SK-N-SH (cell line): ENCODE measurements around the gene CD180. TPM values are rescaled to one million over a fixed set of nuclear protein-coding genes. Genes with fewer than 3 reads are reported as not detected.

Source experiments
- CTCF ChIA-PET: fragments of 300-600, 350-600 bp; formaldehyde crosslinking; extraction: SDS; loops from one replicate; lab custom pipeline; 2021; lab: Yijun Ruan, JAX
- POLR2A ChIA-PET: fragments of 350-600 bp; sonication (Branson Sonifier 250); formaldehyde crosslinking; extraction: SDS; loops from one replicate; lab custom pipeline; 2020; ENCODE audit warnings: antibody characterized with exemption, inconsistent platforms; lab: Yijun Ruan, JAX
- DNase-seq: peaks from one replicate; pipeline ENCODE4 v3.0.0; 2012
- H2AFZ ChIP-seq: fragments of 200-600 bp; sonication (generic); 2 replicates; pipeline ENCODE4 v1.8.1; 2016; ENCODE audit warnings: antibody characterized with exemption, mild to moderate bottlenecking, low read depth
- H3F3A ChIP-seq: fragments of 200-600 bp; sonication (generic); replicated peaks from 2 replicates; pipeline ENCODE3; 2016; ENCODE audit warnings: antibody characterized with exemption, mild to moderate bottlenecking; ENCODE audit not compliant: insufficient read depth
- H3K27ac ChIP-seq, 2 experiments: fragments of 200-500 bp in 1 of 2; fragments of 200-600 bp in 1 of 2; sonication (Bioruptor generic) in 1 of 2; sonication (generic), shearing (Covaris generic) in 1 of 2; 2 replicates each; pipeline versions ENCODE4 v1.5.1 to v1.6.1; 2014 to 2016; ENCODE audit warnings: low read depth in 2 of 2, inconsistent platforms in 1 of 2, low read length in 1 of 2, mild to moderate bottlenecking in 1 of 2, mixed read lengths in 1 of 2
- H3K27me3 ChIP-seq: fragments of 200-600 bp; sonication (generic), shearing (Covaris generic); 2 replicates; pipeline ENCODE4 v1.6.1; 2016; ENCODE audit warnings: mixed run types; ENCODE audit not compliant: insufficient read depth
- H3K36me3 ChIP-seq, 2 experiments: fragments of 200-500 bp in 1 of 2; fragments of 200-600 bp in 1 of 2; sonication (Bioruptor generic) in 1 of 2; sonication (generic) in 1 of 2; replicated peaks in 1 of 2; 2 replicates each; pipeline versions ENCODE3 to v1.5.1; 2014 to 2016; ENCODE audit warnings: low read length in 1 of 2, mild to moderate bottlenecking in 1 of 2; ENCODE audit not compliant: insufficient read depth in 2 of 2, control insufficient read depth in 1 of 2
- H3K4me1 ChIP-seq, 2 experiments: fragments of 200-500 bp in 1 of 2; fragments of 200-600 bp in 1 of 2; sonication (Bioruptor generic) in 1 of 2; sonication (generic), shearing (Covaris generic) in 1 of 2; 2 replicates each; pipeline versions ENCODE4 v1.5.1 to v1.6.1; 2014 to 2016; ENCODE audit warnings: low read depth in 1 of 2, low read length in 1 of 2, mixed run types in 1 of 2; ENCODE audit not compliant: insufficient read depth in 2 of 2, control insufficient read depth in 1 of 2
- H3K4me2 ChIP-seq: fragments of 200-600 bp; sonication (generic), shearing (Covaris generic); 2 replicates; pipeline ENCODE4 v1.6.1; 2017; ENCODE audit warnings: mixed run types
- H3K4me3 ChIP-seq, 2 experiments: fragments of 200-500 bp in 1 of 2; fragments of 200-600 bp in 1 of 2; sonication (Bioruptor generic) in 1 of 2; sonication (generic), shearing (Covaris generic) in 1 of 2; 2 replicates each; pipeline versions ENCODE4 v1.5.1 to v1.8.1; 2014 to 2016; ENCODE audit warnings: low read depth in 2 of 2, inconsistent platforms in 1 of 2, low read length in 1 of 2, mild to moderate bottlenecking in 1 of 2, mixed read lengths in 1 of 2, moderate library complexity in 1 of 2
- H3K79me2 ChIP-seq: fragments of 200-600 bp; sonication (generic); 2 replicates; pipeline ENCODE4 v1.8.1; 2017; ENCODE audit warnings: mild to moderate bottlenecking; ENCODE audit not compliant: insufficient read depth
- H3K9ac ChIP-seq: fragments of 200-600 bp; sonication (generic); 2 replicates; pipeline ENCODE4 v1.6.1; 2017; ENCODE audit warnings: mixed run types
- H3K9me2 ChIP-seq: fragments of 200-600 bp; sonication (generic); 2 replicates; pipeline ENCODE4 v1.6.1; 2017; ENCODE audit warnings: mixed run types
- H3K9me3 ChIP-seq: fragments of 200-600 bp; sonication (generic); 2 replicates; pipeline ENCODE4 v1.6.1; 2017; ENCODE audit warnings: mixed run types, mild to moderate bottlenecking, moderate library complexity
- H4K20me1 ChIP-seq: fragments of 200-600 bp; sonication (generic); 2 replicates; pipeline ENCODE4 v1.6.1; 2017; ENCODE audit warnings: mild to moderate bottlenecking, mixed run types; ENCODE audit not compliant: insufficient read depth
- EP300 ChIP-seq, 2 experiments: IDR thresholded peaks; 2 replicates each; pipeline versions ENCODE4 v1.4.0 to v1.6.1; 2012; ENCODE audit warnings: borderline replicate concordance in 1 of 2, low read depth in 1 of 2, low read length in 1 of 2
- EZH2phosphoT487 ChIP-seq: fragments of 200-600 bp; sonication (generic); IDR thresholded peaks from 2 replicates; pipeline ENCODE4 v1.6.1; 2017; ENCODE audit warnings: low read depth, mixed run types, mild to moderate bottlenecking, antibody characterized with exemption, moderate library complexity, borderline replicate concordance
- FOXJ3 ChIP-seq: sonication (generic); formaldehyde crosslinking; IDR thresholded peaks from 2 replicates; pipeline ENCODE4 v1.5.1; 2020; ENCODE audit warnings: mild to moderate bottlenecking, missing genetic modification reagents
- FOXM1 ChIP-seq: IDR thresholded peaks from 2 replicates; pipeline ENCODE4 v1.4.0; 2012; ENCODE audit warnings: low read depth, mild to moderate bottlenecking
- GATA2 ChIP-seq: sonication (generic); formaldehyde crosslinking; IDR thresholded peaks from 2 replicates; pipeline ENCODE4 v1.5.0; 2020; ENCODE audit warnings: mild to moderate bottlenecking, missing genetic modification reagents
- JUND ChIP-seq: IDR thresholded peaks from 2 replicates; pipeline ENCODE4 v1.4.0; 2012
- MEF2A ChIP-seq: IDR thresholded peaks from 2 replicates; pipeline ENCODE4 v1.4.0; 2012; ENCODE audit warnings: low read depth, borderline replicate concordance
- NFIC ChIP-seq: IDR thresholded peaks from 2 replicates; pipeline ENCODE4 v1.4.0; 2012; ENCODE audit warnings: borderline replicate concordance
- NRF1 ChIP-seq: IDR thresholded peaks from 2 replicates; pipeline ENCODE4 v1.6.1; 2012; ENCODE audit warnings: low read depth, mild to moderate bottlenecking, low read length
- PBX3 ChIP-seq: IDR thresholded peaks from 2 replicates; pipeline ENCODE4; 2012
- RAD21 ChIP-seq: IDR thresholded peaks from 2 replicates; pipeline ENCODE4 v1.6.1; 2012; ENCODE audit warnings: mild to moderate bottlenecking, low read length
- RXRA ChIP-seq: IDR thresholded peaks from 2 replicates; pipeline ENCODE4 v1.4.0; 2012; ENCODE audit warnings: low read depth, mild to moderate bottlenecking, borderline replicate concordance
- SIN3A ChIP-seq: IDR thresholded peaks from 2 replicates; pipeline ENCODE4 v1.6.1; 2012; ENCODE audit warnings: low read depth, mild to moderate bottlenecking, low read length, moderate library complexity, borderline replicate concordance
- TAF1 ChIP-seq: IDR thresholded peaks from 2 replicates; pipeline ENCODE4 v1.6.1; 2012; ENCODE audit warnings: low read depth, mild to moderate bottlenecking, low read length, moderate library complexity, borderline replicate concordance
- TCF12 ChIP-seq: IDR thresholded peaks from 2 replicates; pipeline ENCODE4 v1.4.0; 2012
- USF1 ChIP-seq: IDR thresholded peaks from 2 replicates; pipeline ENCODE4 v1.4.0; 2012; ENCODE audit warnings: low read depth, borderline replicate concordance
- USF2 ChIP-seq: fragments of 150-350 bp; IDR thresholded peaks from 2 replicates; pipeline ENCODE4 v1.6.1; 2017; ENCODE audit warnings: antibody characterized with exemption, low read length, low read depth, borderline replicate concordance
- YY1 ChIP-seq: IDR thresholded peaks from 2 replicates; pipeline ENCODE4 v1.4.0; 2012; ENCODE audit warnings: low read depth, mild to moderate bottlenecking
- ZBTB33 ChIP-seq: IDR thresholded peaks from 2 replicates; pipeline ENCODE4 v1.4.0; 2012; ENCODE audit warnings: low read depth, borderline replicate concordance
- WGBS: methylation state at CpG from one replicate; pipeline ENCODE4 v1.1.6; 2017; ENCODE audit warnings: low lambda C conversion rate; 5-methylcytosine and 5-hydroxymethylcytosine counted together
- polyA plus RNA-seq, 3 experiments: library from polyadenylated mRNA; depleted of rRNA; stranded (reverse); fragments of >200 nt; gene quantifications; 2 replicates each; pipeline ENCODE4 v1.2.3, GENCODE V29; 2012

Gene CD180
- polyA plus RNA-seq, 1 of the 3 experiments (the other 2 are of a cell fraction): 0.02 TPM

GRCh38 chr5:67235399-67236110 is 39.0 kb upstream of the CD180 start:
- CTCF ChIA-PET: interaction anchor here (3.8 kb wide), 1 partner anchor 11 kb away, joined by 17 read pairs; no protein-coding TSS in a partner anchor
- DNase-seq: no peak
- H3K9me2 ChIP-seq: no peaks in the 10 kb centered on the region
- H3K4me1 ChIP-seq: peaks cover 3 to 23% of the 10 kb centered on the region in 2 experiments; a peak in 3 of 4 replicates
- no peaks in the 10 kb centered on the region for H3K79me2 ChIP-seq
- WGBS: 83% methylated on average over 12 of the region's 12 CpGs
- H3F3A ChIP-seq: peaks cover 7% of the 10 kb centered on the region
- POLR2A ChIA-PET: no interaction called here
- no peaks in the 10 kb centered on the region for H3K27me3 ChIP-seq
- H2AFZ ChIP-seq: no peak overlapping the region
- H4K20me1 ChIP-seq: no peaks in the 10 kb centered on the region
- H3K27ac ChIP-seq: no peak overlapping the region
- H3K4me2 ChIP-seq: no peak overlapping the region
- H3K36me3 ChIP-seq: no peaks in the 10 kb centered on the region
- no peak overlapping the region for H3K4me3 ChIP-seq
- H3K9ac ChIP-seq: no peak overlapping the region
- H3K9me3 ChIP-seq: no peaks in the 10 kb centered on the region
- no peak for TF ChIP-seq MEF2A
- no peak for TF ChIP-seq EP300 (IDR thresholded peaks at IDR 0.05; ENCODE audit: borderline replicate concordance in 1 of 2, low read depth in 1 of 2, low read length in 1 of 2)
- no peak for TF ChIP-seq PBX3
- TF ChIP-seq EZH2phosphoT487: no peak
- TF ChIP-seq RXRA: no peak
- TF ChIP-seq YY1: no peak
- TF ChIP-seq USF1: no peak
- TF ChIP-seq RAD21: no peak
- no peak for TF ChIP-seq NRF1
- TF ChIP-seq TAF1: no peak
- no peak for TF ChIP-seq USF2
- no peak for TF ChIP-seq GATA2 (CRISPR knock-in tag)
- no peak for TF ChIP-seq JUND
- TF ChIP-seq FOXJ3 (CRISPR knock-in tag): no peak
- TF ChIP-seq FOXM1: no peak
- TF ChIP-seq NFIC: no peak
- TF ChIP-seq SIN3A: no peak
- no peak for TF ChIP-seq TCF12
- TF ChIP-seq ZBTB33: no peak
